Ovary (tissue), 9 donors: ENCODE measurements around the gene PLIN4. TPM values are rescaled to one million over a fixed set of nuclear protein-coding genes. Genes with fewer than 3 reads are reported as not detected.

Source experiments
- DNase-seq, 5 donors: peaks; one replicate each; pipeline ENCODE4 v3.0.0-alpha.2; 2019 to 2020
- H3K27ac ChIP-seq, 2 donors: fragments of 200-600 bp; one replicate each; pipeline versions ENCODE4 v1.5.1 to v1.8.0; 2019 to 2022
- H3K27me3 ChIP-seq: fragments of 200-600 bp; one replicate; pipeline ENCODE4 v1.8.0; 2022
- H3K36me3 ChIP-seq: fragments of 200-600 bp; sonication (generic); one replicate; pipeline ENCODE4 v1.5.1; 2019
- H3K4me1 ChIP-seq: one replicate; pipeline ENCODE4 v1.8.1; 2013; ENCODE audit warnings: mild to moderate bottlenecking, moderate library complexity; ENCODE audit not compliant: insufficient read depth
- H3K4me3 ChIP-seq: fragments of 200-600 bp; sonication (generic); one replicate; pipeline ENCODE4 v1.5.1; 2017
- H3K9me3 ChIP-seq, 2 donors: fragments of 200-600 bp in 1 of 2; sonication (generic) in 1 of 2; one replicate each; pipeline versions ENCODE4 v1.5.1 to v1.8.1; 2013 to 2019; ENCODE audit warnings: mild to moderate bottlenecking in 1 of 2, moderate library complexity in 1 of 2
- CTCF ChIP-seq, 3 donors: fragments of 450-650 bp in 2 of 3; fragments of 200-600 bp in 1 of 3; IDR thresholded peaks; one replicate each; pipeline versions ENCODE4 v1.5.1 to v1.8.0; 2016 to 2022; ENCODE audit warnings: antibody characterized with exemption in 3 of 3, mild to moderate bottlenecking in 1 of 3
- EP300 ChIP-seq: sonication (generic); formaldehyde crosslinking; IDR thresholded peaks from one replicate; pipeline ENCODE4 v1.6.1; 2017; ENCODE audit warnings: antibody characterized with exemption
- POLR2A ChIP-seq: fragments of 450-650 bp; IDR thresholded peaks from one replicate; pipeline ENCODE4 v1.6.1; 2017; ENCODE audit warnings: antibody characterized with exemption, mild to moderate bottlenecking, moderate library complexity
- WGBS, 3 donors: extraction: QIAGEN DNeasy Blood & Tissue Kit in 1 of 3; methylation state at CpG; one replicate each; pipeline versions ENCODE4 v1.1.5 to v1.1.7; 2013 to 2017; 5-methylcytosine and 5-hydroxymethylcytosine counted together
- intact Hi-C, 4 donors: fragments of 100-400 bp; cut with DNase I; formaldehyde crosslinking; loops; one replicate each; pipeline versions ENCODE4 v1.11.0 to v1.15.1; 2022 to 2023
- polyA plus RNA-seq, 2 donors: library from polyadenylated mRNA; stranded (reverse); fragments of 200-250 nt in 1 of 2; fragments of 350-450 nt in 1 of 2; fragmentation: Illumina TruSeq in 1 of 2; extraction: RNeasy Lipid Tissue Mini Kit (QIAGEN cat#74804) in 1 of 2; gene quantifications; one replicate each; pipeline ENCODE4 v1.2.3, GENCODE V29; 2013 to 2014
- total RNA-seq, 7 donors: library from RNA; depleted of rRNA in 2 of 7; stranded (reverse); fragments of >200 nt in 2 of 7; fragmentation: NEBNext Ultra II Directional in 3 of 7; extraction: Animal tissue kit (Norgen Biotek cat#: 25700) in 3 of 7; gene quantifications; one replicate each; pipeline versions ENCODE4 v1.1.0 to v1.2.4, GENCODE V29; 2016 to 2023
- donor health status: DM: no; HTN: no; CAD: no; lungs with moderate emphysema.
- donor health status: DM: no; HTN: no; CAD: no.
- donor health status: Bipolar disorder and iron deficiency.
- donor health status: DM: yes; HTN: yes; CAD: no.
- donor health status: DM: no; HTN: no; CAD: no.
- donor health status: DM: yes; HTN: yes; CAD: no.

Gene PLIN4
- total and polyA plus RNA-seq, 9 donors, result 1.6 to 55.1 (median 21.7) TPM

GRCh38 chr19:4492337-4493103 is 25.8 kb downstream of the PLIN4 start:
- Histone ChIP-seq H3K9me3 (no peaks in the 10 kb centered on the region), H3K36me3 (no peaks in the 10 kb centered on the region), H3K27me3 (no peaks in the 10 kb centered on the region), H3K27ac (no peak overlapping the region), H3K4me1 (no peaks in the 10 kb centered on the region), H3K4me3 (no peak overlapping the region)
- WGBS, 3 donors, result 90 to 95% (median 95%) methylated on average over 3 of the region's 3 CpGs
- intact Hi-C loops, result no loop called here
- TF ChIP-seq EP300, result no peak
- TF ChIP-seq CTCF (IDR thresholded peaks at IDR 0.05), result no peak
- TF ChIP-seq POLR2A, result no peak
- no peak for DNase-seq

GRCh38 chr19:4491446-4491845 is 26.8 kb downstream of the PLIN4 start:
- no peaks in the 10 kb centered on the region for H3K36me3 ChIP-seq
- H3K9me3 ChIP-seq, result no peaks in the 10 kb centered on the region
- no peaks in the 10 kb centered on the region for H3K27me3 ChIP-seq
- WGBS, 3 donors, result 95 to 96% (median 95%) methylated on average over 21 of the region's 21 CpGs
- TF ChIP-seq EP300 (no peak), POLR2A (no peak), CTCF (IDR thresholded peaks at IDR 0.05) (no peak)
- H3K27ac ChIP-seq, result no peak overlapping the region
- intact Hi-C loops, result no loop called here
- H3K4me3 ChIP-seq, result no peak overlapping the region
- no peaks in the 10 kb centered on the region for H3K4me1 ChIP-seq
- no peak for DNase-seq

GRCh38 chr19:4488496-4488895 is 29.8 kb downstream of the PLIN4 start:
- H3K36me3 ChIP-seq, result no peaks in the 10 kb centered on the region
- intact Hi-C loops, result no loop called here
- 89 to 94% (median 89%) methylated on average over 29 of the region's 29 CpGs for WGBS, 3 donors

GRCh38 chr19:4487572-4487971 is 30.7 kb downstream of the PLIN4 start:
- intact Hi-C loops, result no loop called here
- DNase-seq, result no peak
- Histone ChIP-seq H3K9me3 (no peaks in the 10 kb centered on the region), H3K4me3 (no peak overlapping the region), H3K27ac (no peak overlapping the region), H3K4me1 (no peaks in the 10 kb centered on the region), H3K36me3 (no peaks in the 10 kb centered on the region), H3K27me3 (no peaks in the 10 kb centered on the region)
- TF ChIP-seq CTCF (IDR thresholded peaks at IDR 0.05), result no peak
- TF ChIP-seq POLR2A, result no peak
- TF ChIP-seq EP300, result no peak
- WGBS, 3 donors, result 83 to 87% (median 84%) methylated on average over 11 of the region's 11 CpGs

More at GRCh38 chr19:4488496-4488895, 29.8 kb downstream of the PLIN4 start:
- no peak overlapping the region for H3K27ac ChIP-seq
- DNase-seq, result no peak
- no peaks in the 10 kb centered on the region for H3K9me3 ChIP-seq
- no peaks in the 10 kb centered on the region for H3K27me3 ChIP-seq
- no peaks in the 10 kb centered on the region for H3K4me1 ChIP-seq
- H3K4me3 ChIP-seq, result no peak overlapping the region
- no peak for TF ChIP-seq EP300
- no peak for TF ChIP-seq CTCF (IDR thresholded peaks at IDR 0.05)
- no peak for TF ChIP-seq POLR2A
